IPS DF 6.9 (cell line): ENCODE measurements around the gene USO1.
"Not testable (repeated sequence)": the region's sequence is repeated elsewhere in the genome, so short reads cannot be mapped to it uniquely, and the experiment has no call there.

ENCODE experiments used
- DNase-seq: peaks from one replicate; pipeline ENCODE4 v3.0.0-alpha.2; 2013; ENCODE audit warnings: low read depth, low spot score
- H3K27ac ChIP-seq: one replicate; pipeline ENCODE4 v1.5.1; 2013; ENCODE audit warnings: low read length, control low read depth
- H3K27me3 ChIP-seq: 2 replicates; pipeline ENCODE4 v1.6.1; 2013; ENCODE audit warnings: mild to moderate bottlenecking, low read length; ENCODE audit not compliant: control insufficient read depth, insufficient read depth
- H3K36me3 ChIP-seq: 2 replicates; pipeline ENCODE4 v1.6.1; 2013; ENCODE audit warnings: low read length; ENCODE audit not compliant: control insufficient read depth, insufficient read depth
- H3K4me1 ChIP-seq: 2 replicates; pipeline ENCODE4 v1.6.1; 2013; ENCODE audit warnings: low read length; ENCODE audit not compliant: control insufficient read depth, insufficient read depth
- H3K4me3 ChIP-seq: 2 replicates; pipeline ENCODE4 v1.5.1; 2013; ENCODE audit warnings: mild to moderate bottlenecking, low read length
- H3K9me3 ChIP-seq: 2 replicates; pipeline ENCODE4 v1.6.1; 2013; ENCODE audit warnings: low read length, inconsistent platforms; ENCODE audit not compliant: control insufficient read depth, insufficient read depth
- WGBS: extraction: QIAGEN DNeasy Blood & Tissue Kit; methylation state at CpG from one replicate; pipeline ENCODE4 v1.1.7; 2013; ENCODE audit warnings: mixed read lengths, missing lambda C conversion rate; ENCODE audit not compliant: insufficient read length, insufficient coverage; 5-methylcytosine and 5-hydroxymethylcytosine counted together

Gene USO1

DNA sequence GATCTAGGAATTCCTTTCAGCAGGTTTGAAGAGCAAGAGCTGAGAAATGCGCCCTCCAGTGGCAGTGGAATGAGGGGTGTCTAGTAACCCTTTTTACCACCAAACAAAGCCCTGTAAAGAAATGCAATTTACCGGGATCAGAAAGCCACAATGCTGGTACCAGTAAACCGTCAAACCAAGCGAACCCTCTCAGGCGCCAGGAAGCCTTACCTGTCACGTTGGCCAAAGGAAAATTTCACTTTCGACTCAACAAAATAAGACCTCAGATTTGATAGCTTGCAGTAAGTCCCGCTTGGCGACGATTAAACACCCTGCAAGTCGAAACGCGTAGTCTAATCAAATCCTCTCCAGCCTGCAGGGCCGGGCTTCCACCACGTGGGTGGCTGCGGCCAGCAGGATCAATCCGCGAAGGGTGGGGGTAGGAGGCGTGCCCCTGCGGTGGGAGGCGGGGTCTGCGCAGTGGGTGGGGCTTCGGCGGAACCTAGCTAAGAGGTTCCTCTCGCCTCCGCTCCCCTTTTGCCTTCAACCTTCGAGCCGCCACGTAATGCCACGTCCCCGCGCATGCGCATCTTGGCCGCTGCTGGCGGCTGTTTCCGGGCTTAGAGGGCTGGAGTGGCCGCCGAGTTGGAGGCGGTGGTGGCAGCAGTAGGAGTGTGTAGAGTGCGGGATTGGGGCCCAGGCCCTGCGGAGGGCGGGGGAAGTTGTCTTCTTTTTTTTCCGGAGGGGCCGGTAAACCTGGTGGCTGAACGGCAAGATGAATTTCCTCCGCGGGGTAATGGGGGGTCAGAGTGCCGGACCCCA lies at the start of gene USO1:
TSS of gene USO1 (plus strand) at position 512 of the 801 bp plus-strand sequence. CDS start at position 755, 243 bp downstream.
- no peak within 1 kb of the TSS for H3K27ac ChIP-seq
- peak; percentile 94 for DNase-seq
- H3K4me1 ChIP-seq = peaks cover 1% of the 10 kb centered on the region; the same call in 1 of the 2 replicates
- H3K9me3 ChIP-seq = no peaks in the 10 kb centered on the region
- no peaks in the 10 kb centered on the region for H3K36me3 ChIP-seq
- H3K27me3 ChIP-seq = no peaks in the 10 kb centered on the region
- H3K4me3 ChIP-seq = peak within 1 kb of the TSS; percentile 71
- WGBS = no CpG with 5 or more reads among the region's 48 CpGs

DNA sequence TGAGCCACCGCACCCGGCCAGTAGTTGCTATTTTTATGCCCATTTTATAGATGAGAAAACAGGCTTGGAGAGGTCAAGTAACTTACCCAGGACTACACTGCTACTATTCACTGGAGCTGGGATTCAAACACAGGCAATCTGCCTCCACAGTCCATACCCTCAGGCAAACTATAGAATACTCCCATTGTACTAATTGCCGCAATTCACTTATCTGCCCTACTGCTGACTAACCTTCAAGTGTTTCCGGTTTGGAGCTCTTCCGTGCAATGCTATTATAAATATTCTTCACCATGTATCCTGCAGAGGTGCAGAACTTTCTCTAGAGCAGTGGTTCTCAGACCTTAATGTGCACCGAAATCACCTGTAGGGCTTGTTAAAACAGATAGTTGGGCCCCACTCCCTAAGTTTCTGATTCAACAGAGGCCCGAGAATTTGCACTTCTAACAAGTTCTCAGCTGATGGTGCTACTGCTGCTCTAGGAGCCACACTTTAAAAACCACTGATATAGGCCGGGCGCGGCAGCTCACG lies 49.3 kb upstream of the USO1 start:
- Histone ChIP-seq H3K4me3 (no peak overlapping the region), H3K36me3 (no peaks in the 10 kb centered on the region), H3K27ac (no peak overlapping the region), H3K4me1 (no peaks in the 10 kb centered on the region; the same call in 1 of the 2 replicates), H3K9me3 (no peaks in the 10 kb centered on the region), H3K27me3 (no peaks in the 10 kb centered on the region)
- no peak for DNase-seq
- no CpG with 5 or more reads among the region's 11 CpGs for WGBS

- Histone ChIP-seq H3K4me1 (no peaks in the 10 kb centered on the region; the same call in 1 of the 2 replicates), H3K9me3 (no peaks in the 10 kb centered on the region), H3K36me3 (no peaks in the 10 kb centered on the region), H3K27ac (no peak overlapping the region), H3K27me3 (no peaks in the 10 kb centered on the region), H3K4me3 (no peak overlapping the region)
- no peak for DNase-seq
Observed at GRCh38 chr4:75678473-75678872, 45.9 kb upstream of the USO1 start.

- DNase-seq = no peak
- no peaks in the 10 kb centered on the region; the same call in 1 of the 2 replicates for H3K9me3 ChIP-seq
- H3K27ac ChIP-seq = no peak overlapping the region
- H3K4me3 ChIP-seq = no peak overlapping the region
- H3K4me1 ChIP-seq = no peaks in the 10 kb centered on the region; the same call in 1 of the 2 replicates
- no peaks in the 10 kb centered on the region; the same call in 1 of the 2 replicates for H3K36me3 ChIP-seq
- H3K27me3 ChIP-seq = no peaks in the 10 kb centered on the region
Observed at GRCh38 chr4:75678965-75679364, 45.4 kb upstream of the USO1 start.

GRCh38 chr4:75679876-75680575 lies 44.4 kb upstream of the USO1 start:
- Histone ChIP-seq H3K9me3 (no peaks in the 10 kb centered on the region; the same call in 1 of the 2 replicates), H3K36me3 (no peaks in the 10 kb centered on the region; the same call in 1 of the 2 replicates), H3K27me3 (no peaks in the 10 kb centered on the region), H3K4me1 (no peaks in the 10 kb centered on the region), H3K4me3 (no peak overlapping the region), H3K27ac (no peak overlapping the region)
- DNase-seq = no peak
- WGBS = no CpG with 5 or more reads among the region's 3 CpGs

DNA sequence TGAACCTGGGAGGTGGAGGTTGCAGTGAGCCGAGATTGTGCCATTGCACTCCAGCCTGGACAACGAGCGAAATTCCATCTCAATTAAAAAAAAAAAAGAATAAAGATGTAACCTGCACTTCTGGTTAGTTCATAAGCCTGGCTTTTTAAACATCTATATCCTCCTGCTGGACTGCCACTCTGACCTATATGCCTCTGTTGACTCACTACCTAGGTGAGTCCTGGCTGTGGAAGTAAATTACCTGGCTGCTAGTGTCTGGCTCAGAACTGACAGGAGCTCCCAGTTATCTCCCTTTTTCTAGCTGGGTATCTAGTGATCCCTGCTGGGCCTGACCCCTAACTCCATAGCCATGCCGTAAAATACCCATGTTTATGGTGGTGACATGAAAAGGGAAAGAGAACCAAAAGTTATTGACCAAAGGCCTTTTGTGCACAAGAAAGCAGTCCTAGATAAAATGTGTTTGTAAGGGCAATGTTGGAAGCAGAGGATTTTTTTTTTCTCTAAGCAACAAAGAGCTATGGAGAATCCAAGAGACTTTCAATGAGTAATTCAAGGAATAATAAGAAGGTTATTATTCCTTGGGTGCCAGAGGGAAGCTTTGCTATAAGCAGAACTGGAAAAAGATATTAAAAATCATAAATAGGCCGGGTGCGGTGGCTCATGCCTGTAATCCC lies 40.8 kb upstream of the USO1 start:
- no CpG with 5 or more reads among the region's 6 CpGs for WGBS
- Histone ChIP-seq H3K4me1 (no peaks in the 10 kb centered on the region), H3K27me3 (no peaks in the 10 kb centered on the region), H3K4me3 (no peak overlapping the region), H3K27ac (no peak overlapping the region), H3K9me3 (no peaks in the 10 kb centered on the region; the same call in 1 of the 2 replicates), H3K36me3 (peaks cover 3% of the 10 kb centered on the region; the same call in 1 of the 2 replicates)
- DNase-seq = no peak

- no CpG with 5 or more reads among the region's 2 CpGs for WGBS
Observed at GRCh38 chr4:75685546-75686189, 38.7 kb upstream of the USO1 start.

GRCh38 chr4:75686346-75686745 lies 38.0 kb upstream of the USO1 start:
- Histone ChIP-seq H3K27me3 (no peaks in the 10 kb centered on the region), H3K4me1 (no peaks in the 10 kb centered on the region), H3K36me3 (peaks cover 3% of the 10 kb centered on the region; the same call in 1 of the 2 replicates), H3K4me3 (no peak overlapping the region), H3K9me3 (no peaks in the 10 kb centered on the region; the same call in 1 of the 2 replicates), H3K27ac (no peak overlapping the region)
- no CpG with 5 or more reads among the region's 3 CpGs for WGBS
- DNase-seq = no peak

More at GRCh38 chr4:75685546-75686189, 38.7 kb upstream of the USO1 start:
- no peak overlapping the region for H3K4me3 ChIP-seq
- no peak for DNase-seq
- H3K27ac ChIP-seq = no peak overlapping the region
- no peaks in the 10 kb centered on the region for H3K4me1 ChIP-seq
- peaks cover 3% of the 10 kb centered on the region; the same call in 1 of the 2 replicates for H3K36me3 ChIP-seq
- no peaks in the 10 kb centered on the region; the same call in 1 of the 2 replicates for H3K9me3 ChIP-seq
- no peaks in the 10 kb centered on the region for H3K27me3 ChIP-seq

GRCh38 chr4:75687125-75687524 lies 37.3 kb upstream of the USO1 start:
- no CpG with 5 or more reads among the region's 1 CpG for WGBS
- H3K36me3 ChIP-seq = not testable (repeated sequence)

GRCh38 chr4:75692066-75692465 lies 32.3 kb upstream of the USO1 start:
- H3K36me3 ChIP-seq, H3K27me3 ChIP-seq, H3K27ac ChIP-seq, DNase-seq, H3K4me1 ChIP-seq, H3K9me3 ChIP-seq, H3K4me3 ChIP-seq: not testable (repeated sequence)
- WGBS = no CpG with 5 or more reads among the region's 5 CpGs

More at GRCh38 chr4:75687125-75687524, 37.3 kb upstream of the USO1 start:
- not testable (repeated sequence) for H3K27ac ChIP-seq, DNase-seq, H3K9me3 ChIP-seq, H3K4me3 ChIP-seq, H3K4me1 ChIP-seq, H3K27me3 ChIP-seq
